ENCODE data around the gene DSP. TPM values are rescaled to one million over a fixed set of nuclear protein-coding genes. Genes with fewer than 3 reads are reported as not detected.

The DSP gene
- total RNA-seq, 1 experiment from 2014 or later: 104 TPM

- RAD21 ChIA-PET (ENCODE audit: low non-redundant PET in 1 of 2, low total read pairs in 2 of 2, uncharacterized antibody in 2 of 2, unreplicated experiment in 2 of 2): no interaction called here
Measured at GRCh38 chr6:7512320-7512719, 29.2 kb upstream of the DSP start.

More at GRCh38 chr6:7512320-7512719, 29.2 kb upstream of the DSP start:
- H3K9me3 ChIP-seq (ENCODE audit: control insufficient read depth in 1 of 2, insufficient read depth in 1 of 2, low read depth in 1 of 2, low read length in 2 of 2): no peaks in the 10 kb centered on the region
- intact Hi-C loops (cut with micrococcal nuclease): no loop called here
- no peaks in the 10 kb centered on the region for H3K79me2 ChIP-seq (ENCODE audit: insufficient read depth, low read length)
- DNase-seq (ENCODE audit: low read depth, low spot score) (no peak), ATAC-seq (no peak)
- no peak overlapping the region for H3K4me2 ChIP-seq (ENCODE audit: low read length)
- H3K4me1 ChIP-seq (ENCODE audit: control insufficient read depth in 1 of 2, insufficient read depth in 2 of 2, low read length in 2 of 2): no peaks in the 10 kb centered on the region
- BruUV-seq (replicated peaks): no TSS peak
- no peak overlapping the region for H3K4me3 ChIP-seq (replicated peaks in 1 of 2; ENCODE audit: low read depth in 1 of 2, low read length in 2 of 2)
- ChIA-PET CTCF (no interaction called here), POLR2A (no interaction called here)
- no peaks in the 10 kb centered on the region for H3K9me2 ChIP-seq (ENCODE audit: insufficient read depth)
- no peaks in the 10 kb centered on the region for H4K20me1 ChIP-seq (ENCODE audit: insufficient read depth)
- H3K9ac ChIP-seq (ENCODE audit: low read length): no peak overlapping the region
- TF ChIP-seq EGR1 (IDR thresholded peaks at IDR 0.05; ENCODE audit: low read depth): no peak
- no peak for TF ChIP-seq ZNF274 (IDR thresholded peaks at IDR 0.05; ENCODE audit: low read depth, low read length)
- TF ChIP-seq MAX (IDR thresholded peaks at IDR 0.05): no peak
- TF ChIP-seq POLR2A (IDR thresholded peaks at IDR 0.05; ENCODE audit: borderline replicate concordance, extremely low read depth, insufficient read depth, insufficient read length): no peak
- TF ChIP-seq, protein P1, sequence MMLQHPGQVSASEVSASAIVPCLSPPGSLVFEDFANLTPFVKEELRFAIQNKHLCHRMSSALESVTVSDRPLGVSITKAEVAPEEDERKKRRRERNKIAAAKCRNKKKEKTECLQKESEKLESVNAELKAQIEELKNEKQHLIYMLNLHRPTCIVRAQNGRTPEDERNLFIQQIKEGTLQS (IDR thresholded peaks at IDR 0.05): no peak
- no peak for TF ChIP-seq ELF1 (IDR thresholded peaks at IDR 0.05; ENCODE audit: borderline replicate concordance, low read depth)
- TF ChIP-seq CEBPB (IDR thresholded peaks at IDR 0.05; ENCODE audit: low read depth): no peak
- no peak for TF ChIP-seq EZH2phosphoT487 (IDR thresholded peaks at IDR 0.05; ENCODE audit: borderline replicate concordance)
- no peak for TF ChIP-seq YY1 (IDR thresholded peaks at IDR 0.05; ENCODE audit: extremely low read depth, insufficient replicate concordance, low read depth, low read length)
- TF ChIP-seq, protein P2, sequence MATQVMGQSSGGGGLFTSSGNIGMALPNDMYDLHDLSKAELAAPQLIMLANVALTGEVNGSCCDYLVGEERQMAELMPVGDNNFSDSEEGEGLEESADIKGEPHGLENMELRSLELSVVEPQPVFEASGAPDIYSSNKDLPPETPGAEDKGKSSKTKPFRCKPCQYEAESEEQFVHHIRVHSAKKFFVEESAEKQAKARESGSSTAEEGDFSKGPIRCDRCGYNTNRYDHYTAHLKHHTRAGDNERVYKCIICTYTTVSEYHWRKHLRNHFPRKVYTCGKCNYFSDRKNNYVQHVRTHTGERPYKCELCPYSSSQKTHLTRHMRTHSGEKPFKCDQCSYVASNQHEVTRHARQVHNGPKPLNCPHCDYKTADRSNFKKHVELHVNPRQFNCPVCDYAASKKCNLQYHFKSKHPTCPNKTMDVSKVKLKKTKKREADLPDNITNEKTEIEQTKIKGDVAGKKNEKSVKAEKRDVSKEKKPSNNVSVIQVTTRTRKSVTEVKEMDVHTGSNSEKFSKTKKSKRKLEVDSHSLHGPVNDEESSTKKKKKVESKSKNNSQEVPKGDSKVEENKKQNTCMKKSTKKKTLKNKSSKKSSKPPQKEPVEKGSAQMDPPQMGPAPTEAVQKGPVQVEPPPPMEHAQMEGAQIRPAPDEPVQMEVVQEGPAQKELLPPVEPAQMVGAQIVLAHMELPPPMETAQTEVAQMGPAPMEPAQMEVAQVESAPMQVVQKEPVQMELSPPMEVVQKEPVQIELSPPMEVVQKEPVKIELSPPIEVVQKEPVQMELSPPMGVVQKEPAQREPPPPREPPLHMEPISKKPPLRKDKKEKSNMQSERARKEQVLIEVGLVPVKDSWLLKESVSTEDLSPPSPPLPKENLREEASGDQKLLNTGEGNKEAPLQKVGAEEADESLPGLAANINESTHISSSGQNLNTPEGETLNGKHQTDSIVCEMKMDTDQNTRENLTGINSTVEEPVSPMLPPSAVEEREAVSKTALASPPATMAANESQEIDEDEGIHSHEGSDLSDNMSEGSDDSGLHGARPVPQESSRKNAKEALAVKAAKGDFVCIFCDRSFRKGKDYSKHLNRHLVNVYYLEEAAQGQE (IDR thresholded peaks at IDR 0.05; ENCODE audit: low read depth): no peak
- TF ChIP-seq EZH2 (IDR thresholded peaks at IDR 0.05): no peak
- TF ChIP-seq CBX3 (IDR thresholded peaks at IDR 0.05; ENCODE audit: low read depth): no peak
- TF ChIP-seq FOSL1 (IDR thresholded peaks at IDR 0.05; ENCODE audit: low read depth): no peak
- TF ChIP-seq TCF7L2 (IDR thresholded peaks at IDR 0.05; ENCODE audit: borderline replicate concordance, extremely low read depth, insufficient read depth, insufficient read length): no peak
- H2AFZ ChIP-seq (ENCODE audit: low read depth, low read length, poor library complexity, severe bottlenecking): no peak overlapping the region
- H3K36me3 ChIP-seq (ENCODE audit: control insufficient read depth in 1 of 2, insufficient read depth in 2 of 2, low read length in 2 of 2): no peaks in the 10 kb centered on the region
- H3K27ac ChIP-seq (ENCODE audit: low read depth, low read length): no peak overlapping the region
- H3K27me3 ChIP-seq (ENCODE audit: insufficient read depth, low read length): no peaks in the 10 kb centered on the region

Data from HCT116 (cell line).